ENCODE results near the gene TRIP11.

The TRIP11 gene

GRCh38 chr14:92009604-92010003 lies 30.3 kb downstream of the TRIP11 start:
- DNase-seq: no peak

DNA sequence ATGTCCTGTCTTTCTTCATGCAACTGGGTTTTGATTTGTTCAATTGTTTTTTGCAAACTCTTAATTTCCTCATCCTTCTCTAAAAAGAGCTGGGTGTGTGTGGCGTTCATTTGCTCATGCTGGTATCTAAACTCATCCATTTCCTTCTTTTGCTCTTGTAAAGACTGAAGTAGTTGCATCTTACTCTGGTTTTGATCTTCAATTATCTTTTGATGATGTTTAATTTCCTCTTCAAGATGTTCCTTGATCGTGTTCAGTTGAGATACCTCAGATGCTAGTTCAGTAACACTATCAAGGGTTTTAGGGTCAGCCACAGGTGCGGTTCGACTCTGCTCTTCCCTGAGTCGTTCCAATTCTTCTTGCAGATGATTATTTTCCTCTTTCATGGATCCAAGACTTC lies 34.8 kb downstream of the TRIP11 start:
- DNase-seq: peak in 4 of 6 experiments; percentile 2 to 59 (median 52)

- DNase-seq: no peak
Observed at GRCh38 chr14:92004062-92004461, 35.8 kb downstream of the TRIP11 start.

GRCh38 chr14:91998667-91999570 lies 40.9 kb downstream of the TRIP11 start:
- no peak for DNase-seq

GRCh38 chr14:91997492-91997891 lies 42.4 kb downstream of the TRIP11 start:
- no peak for DNase-seq

DNA sequence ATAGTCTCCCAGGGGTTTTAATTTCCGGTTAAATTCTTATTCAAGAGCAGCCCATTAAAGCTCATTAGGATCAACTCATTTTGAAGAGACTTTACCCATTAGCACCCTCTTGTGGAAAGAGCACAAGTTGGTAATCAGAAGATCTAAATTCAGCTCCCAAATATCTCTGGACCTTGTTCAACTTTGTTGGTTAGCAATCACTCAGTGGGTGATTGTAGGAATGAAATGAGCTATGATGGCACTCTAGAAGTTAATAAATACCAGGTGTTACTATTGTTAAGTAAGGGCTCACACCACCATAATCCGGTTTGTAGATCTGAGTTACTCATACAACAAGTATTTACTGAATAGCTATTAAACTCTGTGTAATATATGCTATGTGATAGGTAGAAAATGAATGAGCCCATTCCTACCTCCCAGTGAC lies 42.9 kb downstream of the TRIP11 start:
- peak in 3 of 6 experiments; percentile 8 to 51 (median 37) for DNase-seq

DNA sequence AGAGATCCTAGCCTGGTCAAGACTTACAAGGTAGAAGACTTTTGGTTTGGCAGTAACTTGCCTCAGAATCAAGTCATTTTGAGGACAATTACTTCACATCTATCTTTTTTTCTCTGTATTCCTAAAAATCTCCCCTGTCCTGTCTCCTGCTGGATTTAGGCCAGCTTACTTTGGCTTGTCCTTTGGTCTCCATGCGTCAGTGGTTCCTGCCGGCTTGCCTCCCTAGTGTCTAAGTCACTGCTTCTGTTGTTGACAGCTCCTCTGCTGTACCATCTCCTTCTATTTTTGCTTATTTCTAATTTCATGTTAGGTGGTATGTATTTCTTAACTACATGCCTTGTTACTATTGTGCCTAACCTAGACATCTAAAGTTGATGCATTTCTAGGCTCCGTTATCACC lies 52.7 kb downstream of the TRIP11 start:
- DNase-seq: no peak

GRCh38 chr14:91985521-91986255 lies 54.2 kb downstream of the TRIP11 start:
- no peak for DNase-seq

GRCh38 chr14:91985008-91985407 lies 54.9 kb downstream of the TRIP11 start:
- no peak for DNase-seq

DNA sequence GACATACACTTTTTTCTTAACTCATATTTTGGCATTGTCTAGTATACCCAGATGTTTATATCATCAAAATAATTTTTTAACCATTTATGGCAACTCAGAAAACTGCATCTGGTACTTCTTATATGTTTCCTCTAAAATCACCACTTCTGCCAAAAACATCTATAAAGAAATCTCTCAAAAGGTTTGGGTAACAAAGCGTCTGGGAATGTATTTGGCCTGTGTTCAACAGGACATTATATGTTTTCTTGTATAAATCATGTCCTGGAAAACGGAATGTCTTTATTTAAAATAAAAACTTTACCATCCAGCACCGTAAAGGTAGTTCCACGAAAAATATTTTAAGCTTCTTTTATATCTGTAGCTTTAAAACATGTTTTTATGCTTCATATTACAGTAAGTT lies 56.3 kb downstream of the TRIP11 start:
- no peak for DNase-seq

GRCh38 chr14:91980157-91980556 lies 59.7 kb downstream of the TRIP11 start:
- no peak for DNase-seq

GRCh38 chr14:91977884-91978283 lies 62.0 kb downstream of the TRIP11 start:
- DNase-seq: no peak

- no peak for DNase-seq
Observed at GRCh38 chr14:91975763-91976162, 64.1 kb downstream of the TRIP11 start.

GRCh38 chr14:91971188-91971778 lies 68.6 kb downstream of the TRIP11 start:
- DNase-seq: no peak

DNA sequence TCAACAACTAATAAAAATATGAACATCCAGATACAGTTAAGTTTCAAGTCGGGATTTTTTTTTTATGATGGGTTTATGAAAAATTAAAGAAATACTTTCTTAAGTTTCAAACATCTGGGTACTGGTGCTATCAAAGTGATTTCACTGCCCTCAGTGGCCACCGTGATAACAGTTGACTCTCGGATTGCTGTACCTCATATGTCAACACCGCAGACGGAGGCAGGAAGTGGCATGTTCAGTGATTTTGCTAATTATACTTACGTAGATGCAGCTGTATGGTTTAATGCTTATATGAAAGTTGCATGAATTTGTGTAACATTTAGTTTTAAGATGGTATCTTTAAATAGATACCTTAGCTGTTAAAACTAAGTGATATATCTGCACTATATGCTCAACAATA lies 71.6 kb downstream of the TRIP11 start:
- DNase-seq: peak in 4 of 6 experiments; percentile 13 to 33 (median 14)

DNA sequence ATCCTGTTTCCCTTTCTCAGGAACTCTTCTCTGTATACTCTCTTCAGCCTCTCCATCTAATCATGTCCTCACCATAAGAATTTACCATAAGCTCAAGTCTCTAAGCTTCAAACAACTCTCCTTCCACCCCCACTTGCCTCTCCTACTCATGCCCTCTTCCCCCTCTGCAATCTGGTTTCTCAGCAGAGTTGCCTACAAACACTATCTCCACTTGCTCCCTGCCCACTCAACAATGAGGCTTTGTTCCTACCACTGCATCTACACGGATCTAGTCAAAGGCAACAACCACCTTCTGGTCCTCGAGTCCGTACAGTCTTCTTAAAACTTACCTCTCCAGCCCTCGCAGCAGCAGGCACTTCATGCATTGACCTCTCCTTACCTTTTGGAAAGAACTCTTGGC lies 75.1 kb downstream of the TRIP11 start:
- no peak for DNase-seq

GRCh38 chr14:91964011-91964410 lies 75.8 kb downstream of the TRIP11 start:
- no peak for DNase-seq

DNA sequence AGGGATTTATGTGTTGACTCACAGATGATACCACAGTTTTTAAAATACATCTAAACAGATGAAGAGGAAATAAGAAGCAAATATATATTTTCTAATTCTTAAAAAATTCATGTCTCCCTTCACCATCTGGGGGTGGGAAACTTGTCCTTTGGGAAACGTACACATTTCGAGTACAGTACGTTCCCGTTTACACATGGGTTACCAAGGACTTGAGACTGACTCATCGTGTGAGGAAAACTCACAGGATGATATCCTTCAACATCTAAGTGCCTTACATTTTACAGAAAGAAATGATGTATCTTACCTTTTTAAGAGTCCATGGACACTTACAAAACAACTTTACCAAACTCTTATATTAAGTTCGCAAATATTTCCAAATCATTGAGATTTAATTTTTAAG lies 76.4 kb downstream of the TRIP11 start:
- DNase-seq: no peak

GRCh38 chr14:91961297-91962220 lies 78.3 kb downstream of the TRIP11 start:
- no peak for DNase-seq

DNA sequence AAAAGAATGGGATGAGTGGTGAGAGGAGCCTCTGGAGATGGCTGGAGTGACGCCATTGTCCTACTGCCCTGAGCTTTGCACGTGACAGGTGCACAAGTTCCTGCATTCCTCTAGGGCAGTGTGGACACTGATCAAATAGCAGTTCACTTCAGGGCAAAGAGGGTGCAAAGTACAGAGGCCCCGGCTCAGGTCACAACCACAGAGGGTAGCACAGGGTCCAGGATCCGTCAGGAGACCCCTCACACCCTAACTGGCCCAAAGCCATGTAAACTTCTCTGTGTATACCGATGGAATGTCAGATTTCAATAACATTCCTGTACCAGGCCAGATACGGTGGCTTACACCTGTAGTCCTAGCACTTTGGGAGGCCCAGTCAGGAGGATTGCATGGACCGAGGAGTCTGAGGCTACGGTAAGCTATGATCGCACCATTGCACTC lies 82.0 kb downstream of the TRIP11 start:
- DNase-seq: no peak

GRCh38 chr14:91956616-91957015 lies 83.2 kb downstream of the TRIP11 start:
- no peak for DNase-seq

GRCh38 chr14:91955168-91955567 lies 84.7 kb downstream of the TRIP11 start:
- no peak for DNase-seq
